ENCODE measurements around the gene NFIC.

NFIC gene

GRCh38 chr19:3360421-3361383, 5.7 kb upstream of the NFIC start:
- DNase-seq, result no peak

GRCh38 chr19:3361384-3362216, 4.8 kb upstream of the NFIC start:
- no peak for DNase-seq

- no peak for DNase-seq
Measured at GRCh38 chr19:3362217-3362906, 4.0 kb upstream of the NFIC start.

- DNase-seq, result no peak
Measured at GRCh38 chr19:3363841-3364500, 2.4 kb upstream of the NFIC start.

- no peak for DNase-seq
Measured at GRCh38 chr19:3364501-3364858, 1.9 kb upstream of the NFIC start.

- DNase-seq, result no peak
Measured at GRCh38 chr19:3365093-3365835, 1.1 kb upstream of the NFIC start.

- no peak for DNase-seq
Measured at GRCh38 chr19:3366753-3367627, 607 bp downstream of the NFIC start.

- DNase-seq, result no peak
Measured at GRCh38 chr19:3367628-3368440, 1.5 kb downstream of the NFIC start.

GRCh38 chr19:3368441-3368795, 2.0 kb downstream of the NFIC start:
- no peak for DNase-seq

- no peak for DNase-seq
Measured at GRCh38 chr19:3368848-3369336, 2.5 kb downstream of the NFIC start.

GRCh38 chr19:3369337-3370213, 3.2 kb downstream of the NFIC start:
- DNase-seq, result no peak

GRCh38 chr19:3370214-3370720, 3.9 kb downstream of the NFIC start:
- DNase-seq, result no peak

GRCh38 chr19:3370728-3371591, 4.6 kb downstream of the NFIC start:
- no peak for DNase-seq

GRCh38 chr19:3372413-3372812, 6.0 kb downstream of the NFIC start:
- no peak for DNase-seq

GRCh38 chr19:3373971-3374368, 7.6 kb downstream of the NFIC start:
- no peak for DNase-seq

GRCh38 chr19:3374369-3375112, 8.2 kb downstream of the NFIC start:
- DNase-seq, result no peak
